GM23338 (cell line): ENCODE results near the gene ZGPAT.

ENCODE experiments used
- CREB1 ChIP-seq: fragments of 250-450 bp; sonication (Bioruptor Pico); IDR thresholded peaks from 2 replicates; pipeline ENCODE4 v1.5.0; 2020; ENCODE audit warnings: low read depth, mild to moderate bottlenecking, moderate library complexity
- EZH2 ChIP-seq: fragments of 200-600 bp; sonication (generic); IDR thresholded peaks from one replicate; pipeline ENCODE4 v1.8.0; 2017; ENCODE audit warnings: antibody characterized with exemption, mild to moderate bottlenecking, low read depth; ENCODE audit not compliant: unreplicated experiment
- POLR2AphosphoS5 ChIP-seq: IDR thresholded peaks from 2 replicates; pipeline ENCODE4 v1.6.1; 2016; ENCODE audit warnings: antibody characterized with exemption, low read depth
- TF ChIP-seq, protein P1 (sequence below), 2 experiments: fragments of 200-600 bp in 1 of 2; sonication (generic) in 1 of 2; conservative IDR thresholded peaks; 2 replicates each; pipeline versions ENCODE4 v1.5.1 to v1.6.1; 2016 to 2017; ENCODE audit warnings: antibody characterized with exemption in 2 of 2, low read depth in 2 of 2, mild to moderate bottlenecking in 2 of 2, moderate library complexity in 1 of 2

GRCh38 chr20:63767886-63768285, 60.0 kb downstream of the ZGPAT start:
- TF ChIP-seq, protein P1, sequence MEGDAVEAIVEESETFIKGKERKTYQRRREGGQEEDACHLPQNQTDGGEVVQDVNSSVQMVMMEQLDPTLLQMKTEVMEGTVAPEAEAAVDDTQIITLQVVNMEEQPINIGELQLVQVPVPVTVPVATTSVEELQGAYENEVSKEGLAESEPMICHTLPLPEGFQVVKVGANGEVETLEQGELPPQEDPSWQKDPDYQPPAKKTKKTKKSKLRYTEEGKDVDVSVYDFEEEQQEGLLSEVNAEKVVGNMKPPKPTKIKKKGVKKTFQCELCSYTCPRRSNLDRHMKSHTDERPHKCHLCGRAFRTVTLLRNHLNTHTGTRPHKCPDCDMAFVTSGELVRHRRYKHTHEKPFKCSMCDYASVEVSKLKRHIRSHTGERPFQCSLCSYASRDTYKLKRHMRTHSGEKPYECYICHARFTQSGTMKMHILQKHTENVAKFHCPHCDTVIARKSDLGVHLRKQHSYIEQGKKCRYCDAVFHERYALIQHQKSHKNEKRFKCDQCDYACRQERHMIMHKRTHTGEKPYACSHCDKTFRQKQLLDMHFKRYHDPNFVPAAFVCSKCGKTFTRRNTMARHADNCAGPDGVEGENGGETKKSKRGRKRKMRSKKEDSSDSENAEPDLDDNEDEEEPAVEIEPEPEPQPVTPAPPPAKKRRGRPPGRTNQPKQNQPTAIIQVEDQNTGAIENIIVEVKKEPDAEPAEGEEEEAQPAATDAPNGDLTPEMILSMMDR (conservative IDR thresholded peaks at IDR 0.05; ENCODE audit: low read depth in 2 of 2): no peak
- TF ChIP-seq EZH2 (no peak), POLR2AphosphoS5 (no peak), CREB1 (CRISPR knock-in tag) (no peak)
